ENCODE results near the gene FAM221A.
"Not testable (repeated sequence)": the region's sequence is repeated elsewhere in the genome, so short reads cannot be mapped to it uniquely, and the experiment has no call there.

Gene FAM221A

GRCh38 chr7:23679898-23680413 is at the start of gene FAM221A:
TSS of gene FAM221A (plus strand) at chr7:23680199. CDS start at chr7:23680219, 20 bp downstream.
- peak; percentile 66 for DNase-seq

GRCh38 chr7:23633417-23633816 is 46.6 kb upstream of the FAM221A start:
- no peak for DNase-seq

GRCh38 chr7:23645822-23646221 is 34.2 kb upstream of the FAM221A start:
- no peak for DNase-seq

- DNase-seq = no peak
These were observed 26.1 kb upstream of the FAM221A start for GRCh38 chr7:23653942-23654341.

- DNase-seq = no peak
These were observed 25.5 kb upstream of the FAM221A start for GRCh38 chr7:23654508-23654907.

- no peak for DNase-seq
These were observed 24.6 kb upstream of the FAM221A start for GRCh38 chr7:23655433-23655832.

- no peak for DNase-seq
These were observed 21.1 kb upstream of the FAM221A start for GRCh38 chr7:23658831-23659427.

- no peak for DNase-seq
These were observed 18.6 kb upstream of the FAM221A start for GRCh38 chr7:23661385-23661784.

GRCh38 chr7:23662124-23662983 is 17.6 kb upstream of the FAM221A start:
- no peak for DNase-seq

- no peak for DNase-seq
These were observed 17.1 kb upstream of the FAM221A start for GRCh38 chr7:23662984-23663313.

GRCh38 chr7:23664122-23664521 is 15.9 kb upstream of the FAM221A start:
- DNase-seq = no peak

- no peak for DNase-seq
These were observed 8.0 kb upstream of the FAM221A start for GRCh38 chr7:23672033-23672432.

GRCh38 chr7:23680414-23681405 is 711 bp downstream of the FAM221A start:
- peak; percentile 43 for DNase-seq

GRCh38 chr7:23684041-23684440 is 4.0 kb downstream of the FAM221A start:
- DNase-seq = not testable (repeated sequence)

GRCh38 chr7:23685731-23686130 is 5.7 kb downstream of the FAM221A start:
- DNase-seq = no peak

- no peak for DNase-seq
These were observed 7.0 kb downstream of the FAM221A start for GRCh38 chr7:23687011-23687410.

GRCh38 chr7:23689165-23689564 is 9.2 kb downstream of the FAM221A start:
- DNase-seq = no peak

GRCh38 chr7:23691320-23691719 is 11.3 kb downstream of the FAM221A start:
- no peak for DNase-seq

- DNase-seq = no peak
These were observed 13.2 kb downstream of the FAM221A start for GRCh38 chr7:23693224-23693623.

- no peak for DNase-seq
These were observed 17.0 kb downstream of the FAM221A start for GRCh38 chr7:23696916-23697441.

GRCh38 chr7:23698822-23699221 is 18.8 kb downstream of the FAM221A start:
- no peak for DNase-seq

- DNase-seq = no peak
These were observed 20.0 kb downstream of the FAM221A start for GRCh38 chr7:23700046-23700445.

Measured in NCI-H526 treated with DMSO at 0.1 percent for 48 hours (cell line).